ENCODE measurements around the gene PUM1. TPM values are rescaled to one million over a fixed set of nuclear protein-coding genes. Genes with fewer than 3 reads are reported as not detected.

The PUM1 gene
- total and polyA plus RNA-seq, 4 donors = 24.7 to 125 (median 66.9) TPM

GRCh38 chr1:30891227-30891552, 174.3 kb downstream of the PUM1 start:
- no peak overlapping the region for H3K9ac ChIP-seq (ENCODE audit: insufficient read depth in 1 of 2, low read length in 2 of 2)
- no peaks in the 10 kb centered on the region for H3K27me3 ChIP-seq (ENCODE audit: control insufficient read depth in 3 of 3, insufficient read depth in 3 of 3, low read length in 2 of 3)
- peaks cover 2 to 32% (median 11%) of the 10 kb centered on the region in 5 donors for H3K4me1 ChIP-seq (ENCODE audit: control insufficient read depth in 5 of 5, insufficient read depth in 5 of 5, low read length in 5 of 5)
- TF ChIP-seq CTCF (IDR thresholded peaks at IDR 0.05; ENCODE audit: control extremely low read depth, extremely low read depth) = no peak
- DNase-seq (no peak), ATAC-seq (ENCODE audit: insufficient read depth, low FRiP score) (no peak)
- no peak overlapping the region for H3K27ac ChIP-seq (ENCODE audit: low read depth in 1 of 2, low read length in 1 of 2)
- H3K4me3 ChIP-seq = no peak overlapping the region
- H3K36me3 ChIP-seq (ENCODE audit: control insufficient read depth in 4 of 4, insufficient read depth in 4 of 4, low read length in 4 of 4) = peaks cover 0 to 2% (median 0%) of the 10 kb centered on the region in 4 donors
- H3K9me3 ChIP-seq (ENCODE audit: control insufficient read depth in 4 of 4, insufficient read depth in 3 of 4, low read length in 3 of 4) = no peaks in the 10 kb centered on the region
- 85 to 88% methylated on average over 5 of the region's 5 CpGs for WGBS, 2 donors

- H3K27ac ChIP-seq (ENCODE audit: low read depth in 1 of 2, low read length in 1 of 2) = no peak overlapping the region
- peaks cover 0 to 34% (median 11%) of the 10 kb centered on the region in 5 donors for H3K4me1 ChIP-seq (ENCODE audit: control insufficient read depth in 5 of 5, insufficient read depth in 5 of 5, low read length in 5 of 5)
- H3K4me3 ChIP-seq = no peak overlapping the region
- DNase-seq = no peak
- no peaks in the 10 kb centered on the region for H3K9me3 ChIP-seq (ENCODE audit: control insufficient read depth in 4 of 4, insufficient read depth in 3 of 4, low read length in 3 of 4)
- ATAC-seq (ENCODE audit: insufficient read depth, low FRiP score) = no peak
- peaks cover 0 to 2% (median 0%) of the 10 kb centered on the region in 4 donors for H3K36me3 ChIP-seq (ENCODE audit: control insufficient read depth in 4 of 4, insufficient read depth in 4 of 4, low read length in 4 of 4)
- 71 to 75% methylated on average over 10 of the region's 10 CpGs for WGBS, 2 donors
- no peaks in the 10 kb centered on the region for H3K27me3 ChIP-seq (ENCODE audit: control insufficient read depth in 3 of 3, insufficient read depth in 3 of 3, low read length in 2 of 3)
- H3K9ac ChIP-seq (ENCODE audit: insufficient read depth in 1 of 2, low read length in 2 of 2) = no peak overlapping the region
- no peak for TF ChIP-seq CTCF (IDR thresholded peaks at IDR 0.05; ENCODE audit: control extremely low read depth, extremely low read depth)
Measured at GRCh38 chr1:30890502-30891226, 174.9 kb downstream of the PUM1 start.

GRCh38 chr1:30889511-30889910, 176.0 kb downstream of the PUM1 start:
- ATAC-seq (ENCODE audit: insufficient read depth, low FRiP score) (no peak), DNase-seq (no peak)
- Histone ChIP-seq H3K9ac (ENCODE audit: insufficient read depth in 1 of 2, low read length in 2 of 2) (no peak overlapping the region), H3K9me3 (ENCODE audit: control insufficient read depth in 4 of 4, insufficient read depth in 3 of 4, low read length in 3 of 4) (no peaks in the 10 kb centered on the region), H3K4me3 (no peak overlapping the region), H3K36me3 (ENCODE audit: control insufficient read depth in 4 of 4, insufficient read depth in 4 of 4, low read length in 4 of 4) (peaks cover 0 to 2% (median 0%) of the 10 kb centered on the region in 4 donors), H3K4me1 (ENCODE audit: control insufficient read depth in 5 of 5, insufficient read depth in 5 of 5, low read length in 5 of 5) (peaks cover 0 to 32% (median 11%) of the 10 kb centered on the region in 5 donors), H3K27ac (ENCODE audit: low read depth in 1 of 2, low read length in 1 of 2) (no peak overlapping the region), H3K27me3 (ENCODE audit: control insufficient read depth in 3 of 3, insufficient read depth in 3 of 3, low read length in 2 of 3) (no peaks in the 10 kb centered on the region)
- 91 to 93% methylated on average over 5 of the region's 5 CpGs for WGBS, 2 donors
- TF ChIP-seq CTCF (IDR thresholded peaks at IDR 0.05; ENCODE audit: control extremely low read depth, extremely low read depth) = no peak

Measured in lung (tissue), 12 donors.